Measurements from ENCODE around the gene SLC25A17.

Gene SLC25A17

GRCh38 chr22:40753114-40753513 lies 66.0 kb downstream of the SLC25A17 start:
- no peak for TF ChIP-seq ZNF274 (IDR thresholded peaks at IDR 0.05; ENCODE audit: low read depth, low read length)
- H3K4me3 ChIP-seq (ENCODE audit: low read length): no peak overlapping the region

GRCh38 chr22:40751250-40751649 lies 67.9 kb downstream of the SLC25A17 start:
- no peak overlapping the region for H3K4me3 ChIP-seq (ENCODE audit: low read length)
- TF ChIP-seq ZNF274 (IDR thresholded peaks at IDR 0.05; ENCODE audit: low read depth, low read length): no peak

GRCh38 chr22:40749829-40750228 lies 69.3 kb downstream of the SLC25A17 start:
- no peak overlapping the region for H3K4me3 ChIP-seq (ENCODE audit: low read length)
- TF ChIP-seq ZNF274 (IDR thresholded peaks at IDR 0.05; ENCODE audit: low read depth, low read length): no peak

- TF ChIP-seq ZNF274 (IDR thresholded peaks at IDR 0.05; ENCODE audit: low read depth, low read length): no peak
- H3K4me3 ChIP-seq (ENCODE audit: low read length): no peak overlapping the region
Measured at GRCh38 chr22:40748388-40749355, 70.5 kb downstream of the SLC25A17 start.

DNA sequence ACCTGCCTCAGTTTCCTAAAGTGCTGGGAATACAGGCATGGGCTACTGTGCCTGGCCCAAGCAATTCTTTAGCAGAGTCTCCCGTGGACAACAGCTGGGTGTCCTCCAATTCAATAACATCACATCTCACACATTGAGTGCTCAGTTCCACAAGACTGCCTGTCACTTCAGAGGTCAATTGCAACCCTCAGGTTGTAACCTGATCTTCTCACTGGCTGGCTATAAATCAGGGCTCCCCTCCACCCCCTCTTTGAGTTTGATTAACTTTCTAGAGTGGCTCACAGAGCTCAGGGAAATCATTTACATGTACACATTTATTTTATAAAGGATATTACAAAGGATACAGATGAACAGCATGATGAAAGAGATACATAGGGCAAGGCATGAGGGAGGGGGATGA lies 71.8 kb downstream of the SLC25A17 start:
- no peak overlapping the region for H3K4me3 ChIP-seq (ENCODE audit: low read length)
- TF ChIP-seq ZNF274 (IDR thresholded peaks at IDR 0.05; ENCODE audit: low read depth, low read length): no peak

GRCh38 chr22:40746428-40747220 lies 72.5 kb downstream of the SLC25A17 start:
- TF ChIP-seq ZNF274 (IDR thresholded peaks at IDR 0.05; ENCODE audit: low read depth, low read length): no peak
- no peak overlapping the region for H3K4me3 ChIP-seq (ENCODE audit: low read length)

DNA sequence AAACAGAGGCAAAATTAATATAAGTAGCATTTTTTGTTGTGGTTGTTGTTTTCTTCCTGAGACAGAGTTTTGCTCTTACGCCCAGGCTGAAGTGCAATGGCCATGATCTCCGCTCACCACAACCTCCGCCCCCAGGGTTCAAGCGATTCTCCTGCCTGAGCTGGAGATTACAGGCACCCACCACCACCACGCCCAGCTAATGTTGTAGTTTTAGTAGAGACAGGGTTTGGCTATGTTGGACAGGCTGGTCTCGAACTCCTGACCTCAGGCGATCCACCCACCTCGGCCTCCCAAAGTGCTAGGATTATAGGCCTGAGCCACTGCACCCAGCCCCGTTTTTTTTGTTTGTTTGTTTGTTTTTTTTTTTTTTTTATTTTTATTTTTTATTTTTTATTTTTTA lies 75.4 kb downstream of the SLC25A17 start:
- TF ChIP-seq ZNF274 (IDR thresholded peaks at IDR 0.05; ENCODE audit: low read depth, low read length): no peak
- H3K4me3 ChIP-seq (ENCODE audit: low read length): no peak overlapping the region

DNA sequence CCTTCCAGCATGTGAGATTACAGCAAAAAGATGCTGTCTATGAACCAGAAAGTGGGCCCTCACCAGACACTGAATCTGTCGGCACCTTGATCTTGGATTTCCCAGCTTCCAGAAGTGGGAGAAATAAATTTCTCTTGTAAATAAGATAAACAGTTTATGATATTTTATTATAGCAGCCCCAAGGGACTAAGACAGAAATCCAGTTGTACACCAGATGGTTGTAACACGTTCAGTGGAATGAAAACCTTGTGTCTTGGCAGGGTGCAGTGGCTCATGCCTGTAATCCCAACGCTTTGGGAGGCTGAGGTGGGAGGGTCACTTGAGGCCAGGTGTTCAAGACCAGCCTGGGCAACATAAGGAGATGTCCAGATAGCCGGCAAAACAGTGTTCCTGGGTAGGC lies 78.0 kb downstream of the SLC25A17 start:
- TF ChIP-seq ZNF274 (IDR thresholded peaks at IDR 0.05; ENCODE audit: low read depth, low read length): no peak
- H3K4me3 ChIP-seq (ENCODE audit: low read length): no peak overlapping the region

- TF ChIP-seq ZNF274 (IDR thresholded peaks at IDR 0.05; ENCODE audit: low read depth, low read length): no peak
- H3K4me3 ChIP-seq (ENCODE audit: low read length): no peak overlapping the region
Measured at GRCh38 chr22:40739721-40740120, 79.4 kb downstream of the SLC25A17 start.

DNA sequence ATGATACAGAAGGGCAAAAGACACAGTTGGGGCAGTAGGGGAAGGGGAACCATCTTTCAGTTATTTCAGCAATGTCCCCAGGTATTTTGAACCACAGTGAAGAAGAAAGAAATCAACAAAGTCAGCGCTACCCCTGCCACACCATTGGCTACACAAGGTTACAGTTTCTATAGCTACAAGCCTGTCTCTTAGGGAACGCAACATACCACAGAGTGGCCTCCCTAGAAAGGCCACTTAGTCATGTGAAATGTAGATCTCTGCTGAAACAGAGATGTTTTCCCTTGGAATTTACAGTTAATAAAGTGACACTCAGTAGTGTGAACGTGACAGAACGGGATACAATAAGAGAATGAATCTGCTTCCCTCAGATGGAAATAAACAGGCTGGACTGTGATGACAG lies 85.2 kb downstream of the SLC25A17 start:
- H3K4me3 ChIP-seq (ENCODE audit: low read length): no peak overlapping the region
- TF ChIP-seq ZNF274 (IDR thresholded peaks at IDR 0.05; ENCODE audit: low read depth, low read length): no peak

- no peak overlapping the region for H3K4me3 ChIP-seq (ENCODE audit: low read length)
- no peak for TF ChIP-seq ZNF274 (IDR thresholded peaks at IDR 0.05; ENCODE audit: low read depth, low read length)
Measured at GRCh38 chr22:40732999-40733292, 86.2 kb downstream of the SLC25A17 start.

DNA sequence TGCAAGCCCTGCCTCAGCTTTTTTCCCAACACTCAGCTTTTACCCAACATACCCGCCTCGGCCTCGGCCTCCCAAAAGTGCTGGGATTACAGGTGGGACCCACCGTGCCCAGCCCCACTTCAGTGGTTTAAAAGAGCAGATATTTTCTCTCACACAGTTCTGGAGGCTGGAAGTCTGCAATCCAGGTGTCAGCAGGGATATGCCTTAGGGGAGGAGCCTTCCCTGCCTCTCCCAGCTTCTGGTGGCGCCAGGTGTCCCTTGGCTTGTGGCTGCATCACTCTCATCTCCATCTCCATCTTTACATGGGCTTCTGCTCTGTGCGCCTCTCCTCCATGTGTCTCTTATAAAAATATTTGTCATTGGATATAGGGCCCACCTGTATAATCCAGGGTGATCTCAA lies 89.9 kb downstream of the SLC25A17 start:
- no peak overlapping the region for H3K4me3 ChIP-seq (ENCODE audit: low read length)
- TF ChIP-seq ZNF274 (IDR thresholded peaks at IDR 0.05; ENCODE audit: low read depth, low read length): no peak

DNA sequence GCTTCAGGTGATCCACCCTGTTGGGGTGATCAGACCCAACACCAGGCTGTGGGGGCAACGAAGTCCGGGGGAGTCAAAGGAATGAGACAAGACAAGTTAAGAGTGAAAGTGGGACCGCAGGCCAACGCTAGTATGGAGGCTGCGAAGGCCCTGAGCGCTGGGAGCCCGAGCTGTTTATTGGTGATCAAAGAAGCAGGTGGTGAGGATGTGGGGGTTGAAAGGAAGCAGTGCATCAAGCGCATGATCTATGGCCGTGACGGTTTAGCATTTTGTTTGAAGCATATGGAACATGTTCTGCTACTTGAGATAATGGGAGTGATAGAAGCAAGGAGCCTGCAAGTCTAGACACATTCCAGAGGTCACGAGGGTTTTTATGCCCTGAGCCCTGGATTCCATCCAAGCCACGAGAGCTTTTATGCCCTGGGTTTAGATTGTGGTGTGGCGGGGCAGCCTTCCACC lies 90.4 kb downstream of the SLC25A17 start:
- no peak overlapping the region for H3K4me3 ChIP-seq (ENCODE audit: low read length)
- no peak for TF ChIP-seq ZNF274 (IDR thresholded peaks at IDR 0.05; ENCODE audit: low read depth, low read length)

DNA sequence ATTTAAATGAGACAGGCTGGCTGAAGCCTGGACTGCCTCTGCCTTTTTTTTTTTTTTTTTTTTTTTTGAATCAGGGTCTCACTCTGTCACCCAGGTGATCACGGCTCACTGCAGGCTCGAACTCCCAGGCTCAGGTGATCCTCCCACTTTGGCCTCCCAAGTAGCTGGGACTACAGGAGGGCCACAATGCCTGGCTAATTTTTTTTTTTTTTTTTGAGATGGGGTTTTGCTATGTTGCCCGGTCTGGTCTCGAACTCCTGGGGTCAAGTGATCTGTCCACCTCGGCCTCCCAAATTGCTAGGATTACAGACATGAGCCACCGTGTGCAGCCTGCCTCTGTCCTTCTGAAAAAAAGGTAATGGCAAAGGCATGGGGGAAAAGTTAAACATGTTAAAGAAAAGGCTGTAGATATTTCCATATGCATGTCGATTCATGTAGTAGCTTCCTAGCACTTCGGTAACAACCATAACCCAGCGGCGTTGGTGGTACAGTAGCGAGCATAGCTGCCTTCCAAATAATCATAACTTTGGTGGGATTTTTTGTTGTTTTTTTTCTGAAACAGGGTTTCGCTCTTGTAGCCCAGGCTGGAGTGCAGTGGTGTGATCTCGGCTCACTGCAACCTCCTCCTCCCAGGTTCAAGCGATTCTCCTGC lies 91.1 kb downstream of the SLC25A17 start:
- no peak overlapping the region for H3K4me3 ChIP-seq (ENCODE audit: low read length)
- TF ChIP-seq ZNF274 (IDR thresholded peaks at IDR 0.05; ENCODE audit: low read depth, low read length): no peak

All from GM08714 (cell line).